Measurements from ENCODE around the gene RNLS.
A peak's percentile ranks its signal among the peaks of the same experiment; 100 is the strongest.

RNLS gene

DNA sequence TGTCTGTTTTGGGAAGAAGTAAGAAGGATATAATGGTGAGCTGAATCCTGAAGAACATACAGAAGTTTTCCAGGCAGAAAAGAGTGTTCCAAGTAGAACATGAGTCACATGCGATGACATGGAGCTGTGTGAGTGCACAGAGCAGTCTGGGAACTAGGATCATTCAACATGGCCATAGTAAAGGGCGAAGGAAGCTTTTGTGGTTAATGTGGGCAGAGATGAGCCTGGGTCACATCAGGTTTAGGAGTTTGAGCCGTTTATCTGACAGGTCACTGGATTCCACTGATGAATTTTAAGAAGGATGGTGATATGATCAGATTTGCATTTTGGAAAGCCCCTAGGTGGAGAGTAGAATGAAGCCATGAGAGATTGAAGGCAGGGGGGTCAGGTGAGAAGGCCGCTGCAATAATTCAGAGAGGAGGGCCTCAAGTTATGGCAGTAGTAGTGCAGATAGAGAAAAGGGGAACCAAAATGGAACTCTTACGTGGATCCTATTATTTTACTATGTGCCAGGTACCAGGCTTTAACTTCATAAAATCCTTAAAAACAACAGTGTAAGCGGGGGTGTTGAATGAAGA, 171.3 kb downstream of the RNLS start:
- Histone ChIP-seq H3K4me2 (ENCODE audit: low read length) (no peak overlapping the region; the same call in 1 of the 2 replicates), H3F3A (ENCODE audit: insufficient read depth, low read length) (no peaks in the 10 kb centered on the region), H3K9me2 (ENCODE audit: low read depth, low read length) (no peaks in the 10 kb centered on the region), H3K27ac (ENCODE audit: low read depth, low read length, poor library complexity, severe bottlenecking) (peak overlapping the region; percentile 49), H3K9me3 (ENCODE audit: low read length) (no peaks in the 10 kb centered on the region), H3K9ac (ENCODE audit: low read length) (no peak overlapping the region), H2AFZ (ENCODE audit: low read length) (no peak overlapping the region), H3K4me3 (ENCODE audit: low read depth, low read length, poor library complexity, severe bottlenecking) (no peak overlapping the region), H3K36me3 (ENCODE audit: insufficient read depth, low read length) (no peaks in the 10 kb centered on the region), H3K79me2 (ENCODE audit: insufficient read depth, low read length) (no peaks in the 10 kb centered on the region), H4K20me1 (ENCODE audit: insufficient read depth, low read length) (no peaks in the 10 kb centered on the region), H3K27me3 (ENCODE audit: insufficient read depth, low read length) (no peaks in the 10 kb centered on the region), H3K4me1 (ENCODE audit: insufficient read depth, low read length, severe bottlenecking) (peaks cover 39% of the 10 kb centered on the region)
- TF ChIP-seq, protein P1, sequence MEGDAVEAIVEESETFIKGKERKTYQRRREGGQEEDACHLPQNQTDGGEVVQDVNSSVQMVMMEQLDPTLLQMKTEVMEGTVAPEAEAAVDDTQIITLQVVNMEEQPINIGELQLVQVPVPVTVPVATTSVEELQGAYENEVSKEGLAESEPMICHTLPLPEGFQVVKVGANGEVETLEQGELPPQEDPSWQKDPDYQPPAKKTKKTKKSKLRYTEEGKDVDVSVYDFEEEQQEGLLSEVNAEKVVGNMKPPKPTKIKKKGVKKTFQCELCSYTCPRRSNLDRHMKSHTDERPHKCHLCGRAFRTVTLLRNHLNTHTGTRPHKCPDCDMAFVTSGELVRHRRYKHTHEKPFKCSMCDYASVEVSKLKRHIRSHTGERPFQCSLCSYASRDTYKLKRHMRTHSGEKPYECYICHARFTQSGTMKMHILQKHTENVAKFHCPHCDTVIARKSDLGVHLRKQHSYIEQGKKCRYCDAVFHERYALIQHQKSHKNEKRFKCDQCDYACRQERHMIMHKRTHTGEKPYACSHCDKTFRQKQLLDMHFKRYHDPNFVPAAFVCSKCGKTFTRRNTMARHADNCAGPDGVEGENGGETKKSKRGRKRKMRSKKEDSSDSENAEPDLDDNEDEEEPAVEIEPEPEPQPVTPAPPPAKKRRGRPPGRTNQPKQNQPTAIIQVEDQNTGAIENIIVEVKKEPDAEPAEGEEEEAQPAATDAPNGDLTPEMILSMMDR (IDR thresholded peaks at IDR 0.05; ENCODE audit: low read length), result no peak
- no peak for TF ChIP-seq EZH2 (IDR thresholded peaks at IDR 0.05; ENCODE audit: borderline replicate concordance, low read length)

DNA sequence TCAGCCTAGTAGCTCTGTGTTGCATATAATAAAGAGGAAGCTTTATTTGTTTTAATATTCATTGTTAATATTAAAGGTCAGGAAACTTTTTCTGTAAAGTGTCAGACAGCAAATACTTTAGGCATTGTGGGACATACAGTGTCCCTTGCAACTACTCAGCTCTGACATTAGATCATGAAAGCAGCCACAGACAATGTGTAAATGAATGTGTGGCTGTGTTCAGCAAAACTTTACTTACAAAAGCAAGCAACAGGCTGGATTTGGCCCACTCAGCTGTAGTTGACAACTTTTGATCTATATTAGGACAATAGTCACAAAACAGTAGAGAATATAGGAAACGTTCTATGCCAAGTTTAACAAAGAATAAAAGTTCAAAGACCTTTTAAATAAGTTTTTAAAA, 173.3 kb downstream of the RNLS start:
- no peaks in the 10 kb centered on the region for H3K9me3 ChIP-seq (ENCODE audit: low read length)
- no peak overlapping the region for H2AFZ ChIP-seq (ENCODE audit: low read length)
- no peaks in the 10 kb centered on the region for H3K79me2 ChIP-seq (ENCODE audit: insufficient read depth, low read length)
- peaks cover 39% of the 10 kb centered on the region for H3K4me1 ChIP-seq (ENCODE audit: insufficient read depth, low read length, severe bottlenecking)
- no peak overlapping the region for H3K9ac ChIP-seq (ENCODE audit: low read length)
- no peaks in the 10 kb centered on the region for H3K36me3 ChIP-seq (ENCODE audit: insufficient read depth, low read length)
- H3K4me2 ChIP-seq (ENCODE audit: low read length), result no peak overlapping the region
- H3K27ac ChIP-seq (ENCODE audit: low read depth, low read length, poor library complexity, severe bottlenecking), result no peak overlapping the region
- TF ChIP-seq, protein P1 (IDR thresholded peaks at IDR 0.05; ENCODE audit: low read length), result no peak
- TF ChIP-seq EZH2 (IDR thresholded peaks at IDR 0.05; ENCODE audit: borderline replicate concordance, low read length), result no peak
- H3F3A ChIP-seq (ENCODE audit: insufficient read depth, low read length), result no peaks in the 10 kb centered on the region
- no peaks in the 10 kb centered on the region for H4K20me1 ChIP-seq (ENCODE audit: insufficient read depth, low read length)
- no peaks in the 10 kb centered on the region for H3K9me2 ChIP-seq (ENCODE audit: low read depth, low read length)
- no peaks in the 10 kb centered on the region for H3K27me3 ChIP-seq (ENCODE audit: insufficient read depth, low read length)
- no peak overlapping the region for H3K4me3 ChIP-seq (ENCODE audit: low read depth, low read length, poor library complexity, severe bottlenecking)

GRCh38 chr10:88409236-88409635, 173.9 kb downstream of the RNLS start:
- no peaks in the 10 kb centered on the region for H3K36me3 ChIP-seq (ENCODE audit: insufficient read depth, low read length)
- no peak overlapping the region for H3K4me2 ChIP-seq (ENCODE audit: low read length)
- H3K9me3 ChIP-seq (ENCODE audit: low read length), result no peaks in the 10 kb centered on the region
- TF ChIP-seq, protein P1 (IDR thresholded peaks at IDR 0.05; ENCODE audit: low read length), result no peak
- TF ChIP-seq EZH2 (IDR thresholded peaks at IDR 0.05; ENCODE audit: borderline replicate concordance, low read length), result no peak
- H3F3A ChIP-seq (ENCODE audit: insufficient read depth, low read length), result no peaks in the 10 kb centered on the region
- H3K27ac ChIP-seq (ENCODE audit: low read depth, low read length, poor library complexity, severe bottlenecking), result no peak overlapping the region
- H3K4me3 ChIP-seq (ENCODE audit: low read depth, low read length, poor library complexity, severe bottlenecking), result no peak overlapping the region
- H3K79me2 ChIP-seq (ENCODE audit: insufficient read depth, low read length), result no peaks in the 10 kb centered on the region
- no peak overlapping the region for H3K9ac ChIP-seq (ENCODE audit: low read length)
- no peaks in the 10 kb centered on the region for H3K9me2 ChIP-seq (ENCODE audit: low read depth, low read length)
- H3K27me3 ChIP-seq (ENCODE audit: insufficient read depth, low read length), result no peaks in the 10 kb centered on the region
- H2AFZ ChIP-seq (ENCODE audit: low read length), result no peak overlapping the region
- H3K4me1 ChIP-seq (ENCODE audit: insufficient read depth, low read length, severe bottlenecking), result peaks cover 37% of the 10 kb centered on the region
- no peaks in the 10 kb centered on the region for H4K20me1 ChIP-seq (ENCODE audit: insufficient read depth, low read length)

Measured in OCI-LY1 (cell line).